LoVo (cell line): ENCODE data around the gene CDH6.

Source experiments
- DNase-seq: peaks from one replicate; pipeline ENCODE4 v3.0.0-alpha.2; 2016; ENCODE audit warnings: low spot score

Gene CDH6

DNA sequence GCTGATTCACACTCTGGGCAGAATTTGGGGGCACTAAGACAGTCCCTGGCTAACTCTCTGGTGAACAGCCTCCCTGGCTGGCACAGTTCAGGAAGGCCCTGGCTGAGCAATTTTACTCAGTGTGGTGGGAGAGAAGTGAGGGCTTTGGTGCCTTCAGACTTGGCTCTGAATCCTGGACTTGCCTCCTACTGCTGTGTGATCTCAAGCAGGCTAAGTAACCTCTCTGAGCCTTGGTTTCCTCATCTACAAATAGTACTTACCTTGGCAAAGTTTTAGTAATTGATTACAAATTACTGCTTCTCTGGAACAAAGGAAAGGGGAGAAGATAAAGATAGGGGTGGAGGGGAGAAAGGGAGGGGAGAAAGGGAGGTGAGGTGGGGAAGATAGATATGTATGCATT lies 184.7 kb downstream of the CDH6 start:
- no peak for DNase-seq
